ENCODE data around the gene CD226.
"Not testable (repeated sequence)": the region's sequence is repeated elsewhere in the genome, so short reads cannot be mapped to it uniquely, and the experiment has no call there.

Gene CD226

DNA sequence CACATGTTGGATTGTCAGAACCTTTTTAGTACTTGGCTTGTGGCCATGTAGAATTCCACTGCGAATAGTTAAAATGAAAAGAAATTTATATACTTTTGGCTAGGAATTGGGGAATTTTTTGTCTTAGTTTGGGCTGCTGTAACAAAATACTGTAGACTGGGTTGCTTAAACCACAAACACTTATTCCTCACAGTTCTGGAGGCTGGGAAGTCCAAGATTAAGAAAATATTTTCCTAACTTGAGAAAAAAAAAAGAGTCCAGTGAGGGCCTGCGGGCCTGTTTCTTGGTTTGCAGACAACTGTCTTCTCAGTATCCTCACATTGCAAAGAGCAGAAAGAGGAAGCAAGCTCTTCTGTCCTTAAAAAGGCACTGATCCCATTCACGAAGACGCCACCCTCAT, 81.9 kb downstream of the CD226 start:
- DNase-seq: no peak

DNA sequence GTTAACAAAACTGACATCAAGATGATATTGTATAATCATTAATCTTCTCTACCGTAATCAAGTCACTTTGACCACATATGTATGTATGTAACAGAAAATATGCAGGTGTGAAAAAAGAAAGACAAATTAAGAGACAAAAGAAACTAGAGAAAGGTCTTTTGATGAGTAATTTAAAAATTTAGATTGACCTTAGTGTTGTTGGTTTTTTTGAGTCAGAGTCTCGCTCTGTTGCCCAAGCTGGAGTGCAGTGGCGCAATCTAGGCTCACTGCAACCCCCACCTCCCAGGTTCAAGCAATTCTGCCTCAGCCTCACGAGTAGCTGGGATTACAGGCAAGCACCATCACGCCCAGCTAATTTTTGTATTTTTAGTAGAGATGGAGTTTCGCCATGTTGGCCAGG, 82.9 kb downstream of the CD226 start:
- not testable (repeated sequence) for DNase-seq

- no peak for DNase-seq
These were observed 88.8 kb downstream of the CD226 start for GRCh38 chr18:69858897-69859296.

GRCh38 chr18:69854455-69854854, 93.2 kb downstream of the CD226 start:
- no peak for DNase-seq

GRCh38 chr18:69853051-69853450, 94.6 kb downstream of the CD226 start:
- DNase-seq: no peak

DNA sequence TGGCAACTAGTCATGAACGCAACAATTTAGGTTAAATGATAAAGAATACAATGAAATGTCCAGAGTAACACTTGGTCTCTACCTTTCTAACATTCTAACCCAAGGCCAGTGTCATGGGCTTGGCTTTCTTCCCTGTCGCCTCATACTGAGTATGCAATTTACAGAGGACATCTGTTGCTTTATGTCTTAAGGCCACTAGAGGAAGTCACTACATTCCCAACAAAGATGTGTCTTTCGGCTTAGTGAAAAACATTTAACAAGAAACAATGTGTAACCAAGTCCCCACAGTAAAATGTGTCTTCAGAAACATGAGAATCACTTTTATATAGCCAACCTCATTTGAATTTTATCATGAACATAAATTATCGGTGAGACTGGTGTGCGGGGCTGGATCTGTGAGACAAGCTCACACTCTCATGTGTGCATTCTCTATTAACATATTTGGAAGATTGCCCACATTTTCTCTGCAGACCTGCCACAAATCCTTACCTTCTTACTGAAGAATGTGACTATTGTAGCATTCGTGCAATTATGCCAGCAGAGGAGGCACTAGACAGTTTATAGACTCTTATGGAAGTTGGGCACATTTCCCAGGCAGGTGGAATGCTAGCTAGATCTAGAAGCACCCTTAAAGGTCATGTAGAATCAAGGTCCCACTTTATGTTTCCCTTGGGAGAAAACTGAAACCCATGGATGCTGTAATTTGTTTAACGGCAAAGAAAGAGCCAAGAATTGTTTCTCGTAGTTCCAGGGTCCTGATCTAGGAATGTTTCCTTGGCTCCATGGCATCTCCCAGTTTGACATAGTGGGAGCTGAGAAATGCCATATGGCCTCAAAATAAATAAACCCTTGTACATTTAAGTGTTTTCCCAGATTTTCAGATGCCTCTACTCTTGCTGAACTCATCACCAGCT, 101.8 kb downstream of the CD226 start:
- DNase-seq: no peak

GRCh38 chr18:69844656-69845055, 103.0 kb downstream of the CD226 start:
- DNase-seq: no peak

DNA sequence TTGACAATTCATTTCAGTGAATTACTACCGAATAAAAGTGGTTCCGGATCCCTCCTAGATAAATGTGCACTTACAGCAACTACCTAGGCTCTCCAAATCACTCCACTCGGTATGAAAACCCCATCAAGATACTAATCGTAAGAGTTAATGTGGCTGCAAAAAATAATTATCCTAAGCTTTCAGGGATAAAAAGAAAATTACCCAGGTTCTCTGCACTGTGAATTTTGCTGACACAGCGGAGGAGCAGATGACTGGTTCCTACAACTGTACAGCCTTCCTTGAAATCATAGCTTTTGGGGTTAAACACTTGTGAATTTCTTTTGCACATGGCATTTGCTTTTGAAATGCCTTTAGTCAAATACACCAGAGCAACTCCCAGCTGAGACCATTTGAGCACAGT, 104.7 kb downstream of the CD226 start:
- DNase-seq: no peak

GRCh38 chr18:69841117-69841516, 106.6 kb downstream of the CD226 start:
- DNase-seq: no peak

GRCh38 chr18:69840445-69840844, 107.2 kb downstream of the CD226 start:
- no peak for DNase-seq

DNA sequence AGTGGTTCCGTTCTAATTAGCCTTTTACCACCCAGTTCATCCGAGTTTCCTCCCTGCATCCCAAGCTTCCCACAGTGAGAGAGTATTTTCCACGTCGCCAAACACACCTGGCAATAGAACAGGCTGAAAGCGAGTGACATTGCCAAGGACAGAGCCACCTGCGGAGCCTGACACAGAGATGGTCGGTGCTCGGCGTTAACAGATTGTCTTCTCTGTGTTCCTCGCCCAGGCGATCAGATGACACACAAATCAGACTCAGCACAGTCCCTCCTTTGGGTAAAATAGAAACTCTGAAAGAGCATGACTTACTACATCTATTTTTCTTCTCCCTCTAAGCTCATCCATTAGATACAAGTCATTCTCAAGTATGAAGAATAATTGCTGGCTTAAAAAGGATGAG, 107.7 kb downstream of the CD226 start:
- no peak for DNase-seq

- no peak for DNase-seq
These were observed 108.2 kb downstream of the CD226 start for GRCh38 chr18:69839497-69839896.

DNA sequence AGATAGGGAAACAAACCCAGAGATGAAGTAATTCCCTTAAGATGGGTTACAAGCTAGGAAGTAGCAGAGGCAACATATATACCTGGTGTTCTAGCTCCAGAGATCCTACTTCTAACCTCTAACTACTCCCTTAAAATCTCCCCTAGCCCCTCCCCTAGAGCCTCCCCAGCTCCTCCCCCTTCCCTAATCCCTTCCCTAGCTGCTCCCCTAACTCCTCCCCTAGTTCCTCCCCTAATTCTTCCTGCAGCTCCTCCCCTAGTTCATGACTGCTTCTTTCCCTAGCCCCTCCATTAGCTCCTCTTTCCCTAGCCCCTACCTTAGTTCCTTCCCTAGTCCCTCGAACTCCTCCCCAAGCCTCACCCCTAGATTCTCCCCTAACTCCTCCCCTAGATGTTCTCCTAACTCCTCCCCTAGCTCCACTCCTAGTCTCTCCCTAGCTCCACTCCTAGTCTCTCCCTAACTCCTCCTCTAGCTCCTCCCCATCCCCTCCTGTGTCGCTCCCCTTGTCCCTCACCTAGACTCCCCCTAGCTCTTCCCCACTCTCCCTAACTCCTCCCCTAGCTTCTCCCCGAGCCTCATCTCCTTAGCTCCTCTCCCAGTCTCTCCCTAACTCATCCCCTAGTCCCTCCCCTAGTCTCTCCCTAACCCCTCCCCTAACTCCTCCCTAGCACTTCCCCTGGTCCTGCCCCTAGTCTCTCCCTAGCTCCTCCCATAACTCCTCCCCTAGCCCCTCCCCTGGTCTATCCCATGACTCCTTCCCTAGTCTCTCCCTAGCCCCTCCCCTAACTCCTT, 108.9 kb downstream of the CD226 start:
- DNase-seq: no peak

DNA sequence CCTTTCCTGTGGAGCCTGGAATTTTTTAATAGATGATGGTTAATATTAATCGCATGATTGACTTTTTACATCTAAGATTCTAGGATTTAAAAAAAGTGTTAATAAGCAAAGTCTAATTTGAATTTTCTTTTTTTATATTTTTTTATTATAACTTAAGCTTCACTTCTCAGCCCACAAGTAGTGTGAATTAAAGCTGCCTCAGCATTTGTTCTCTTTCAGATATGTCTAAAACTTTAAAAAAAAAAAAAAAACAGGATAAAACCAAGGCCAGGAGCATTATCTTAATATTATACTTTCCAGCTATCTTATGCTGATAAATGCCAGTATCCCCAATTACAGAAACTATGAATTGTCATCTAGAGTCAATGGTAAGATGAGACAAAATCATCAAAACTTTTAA, 109.7 kb downstream of the CD226 start:
- DNase-seq: no peak

DNA sequence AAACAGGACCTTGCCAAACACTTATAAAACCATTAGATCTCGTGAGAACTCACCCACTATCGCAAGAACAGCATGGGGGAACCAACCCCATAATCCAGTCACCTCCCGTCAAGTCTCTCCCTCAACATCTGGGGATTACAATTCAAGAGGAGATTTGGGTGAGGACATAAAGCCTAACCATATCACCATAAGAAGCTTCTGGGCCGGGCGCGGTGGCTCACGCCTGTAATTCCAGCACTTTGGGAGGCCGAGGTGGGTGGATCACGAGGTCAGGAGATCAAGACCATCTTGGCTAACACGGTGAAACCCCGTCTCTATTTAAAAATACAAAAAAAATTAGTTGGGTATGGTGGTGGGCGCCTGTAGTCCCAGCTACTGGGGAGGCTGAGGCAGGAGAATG, 112.7 kb downstream of the CD226 start:
- DNase-seq: not testable (repeated sequence)

- DNase-seq: no peak
These were observed 117.5 kb downstream of the CD226 start for GRCh38 chr18:69830189-69830588.

- DNase-seq: no peak
These were observed 127.1 kb downstream of the CD226 start for GRCh38 chr18:69820538-69820937.

DNA sequence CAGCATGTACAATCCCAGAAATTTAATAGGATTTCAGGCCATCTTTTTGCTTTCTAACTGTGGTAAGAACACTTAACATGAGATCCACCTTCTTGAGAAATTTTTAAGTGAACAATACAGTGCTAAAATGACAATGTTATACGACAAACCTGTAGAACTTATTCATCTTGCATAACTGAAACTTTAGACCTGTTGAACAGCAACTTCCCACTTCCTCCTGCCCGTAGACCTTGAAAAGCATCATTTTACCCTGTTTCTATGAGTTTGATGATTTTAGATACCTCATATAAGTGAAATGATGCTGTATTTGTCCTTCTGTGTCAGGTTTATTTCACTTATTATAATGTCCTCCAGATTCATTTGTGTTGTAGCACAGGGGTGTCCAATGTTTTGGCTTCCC, 128.2 kb downstream of the CD226 start:
- no peak for DNase-seq

GRCh38 chr18:69817335-69817940, 130.2 kb downstream of the CD226 start:
- no peak for DNase-seq

DNA sequence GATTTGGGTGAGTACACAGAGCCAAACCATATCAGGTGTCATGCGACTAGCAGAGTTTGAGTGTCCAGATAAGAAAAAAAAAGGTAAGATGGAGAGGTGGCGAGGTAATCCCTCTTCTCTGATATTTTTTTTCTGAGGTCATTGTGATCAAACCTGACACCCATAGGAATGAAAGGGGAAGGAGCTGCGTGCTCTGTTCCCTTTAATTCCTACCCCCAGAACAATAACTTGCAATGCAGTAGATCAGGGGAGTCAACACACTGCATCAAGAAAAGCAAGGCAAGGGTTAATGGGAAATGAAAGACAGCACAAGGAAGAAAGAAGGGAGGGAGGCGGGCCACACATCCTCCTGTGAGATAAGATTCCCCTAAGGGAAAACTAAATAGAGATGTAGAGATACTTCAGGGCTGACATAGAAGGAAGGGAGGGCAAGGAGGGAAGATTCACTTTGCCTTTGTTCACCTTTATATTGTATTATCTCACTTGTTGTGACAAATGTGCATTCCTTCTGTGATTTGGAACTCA, 132.8 kb downstream of the CD226 start:
- DNase-seq: no peak

- DNase-seq: no peak
These were observed 134.1 kb downstream of the CD226 start for GRCh38 chr18:69813559-69813958.

GRCh38 chr18:69808399-69808798, 139.3 kb downstream of the CD226 start:
- no peak for DNase-seq

GRCh38 chr18:69804776-69805501, 142.7 kb downstream of the CD226 start:
- no peak for DNase-seq
